H1 (cell line): ENCODE results near the gene NFASC. TPM values are rescaled to one million over a fixed set of nuclear protein-coding genes. Genes with fewer than 3 reads are reported as not detected.

ENCODE experiments used
- CTCF ChIA-PET: fragments of 300-600 bp; sonication (Branson Sonifier 250); formaldehyde crosslinking; loops from one replicate; lab custom pipeline; 2021; ENCODE audit not compliant: partially characterized antibody; lab: Charles Lee
- POLR2A ChIA-PET: fragments of 300-600 bp; sonication (Branson Sonifier 250); formaldehyde crosslinking; loops from one replicate; lab custom pipeline; 2021; ENCODE audit warnings: inconsistent platforms; ENCODE audit not compliant: partially characterized antibody; lab: Charles Lee
- DNase-seq, 2 experiments: peaks; one replicate each; pipeline versions ENCODE4 v3.0.0 to v3.0.0-alpha.2; 2010 to 2022; ENCODE audit warnings: low spot score in 2 of 2, low read depth in 1 of 2, mixed read lengths in 1 of 2
- FAIRE-seq: peaks from 2 replicates; lab custom pipeline; 2011; peaks lifted over from hg19 to GRCh38; lab: Jason Lieb, UNC
- H2AFZ ChIP-seq: 2 replicates; pipeline ENCODE4 v1.8.1; 2012; ENCODE audit warnings: low read length, inconsistent platforms
- H2AK5ac ChIP-seq: 2 replicates; pipeline ENCODE4 v1.6.1; 2013; ENCODE audit warnings: low read depth, low read length
- H2BK120ac ChIP-seq: replicated peaks from 2 replicates; pipeline ENCODE3; 2013; ENCODE audit warnings: low read depth, low read length, inconsistent platforms
- H2BK12ac ChIP-seq: 2 replicates; pipeline ENCODE4 v1.6.1; 2013; ENCODE audit warnings: low read depth, low read length
- H2BK15ac ChIP-seq: 2 replicates; pipeline ENCODE4 v1.6.1; 2013; ENCODE audit warnings: low read length
- H2BK20ac ChIP-seq: 2 replicates; pipeline ENCODE4 v1.6.1; 2013; ENCODE audit warnings: low read length
- H2BK5ac ChIP-seq: 2 replicates; pipeline ENCODE4 v1.6.1; 2013; ENCODE audit warnings: low read depth, low read length
- H3K14ac ChIP-seq: 2 replicates; pipeline ENCODE4 v1.6.1; 2013; ENCODE audit warnings: inconsistent platforms; ENCODE audit not compliant: insufficient read length
- H3K18ac ChIP-seq: 2 replicates; pipeline ENCODE4 v1.6.1; 2013; ENCODE audit warnings: low read length; ENCODE audit errors: extremely low read depth
- H3K23ac ChIP-seq: 2 replicates; pipeline ENCODE4 v1.6.1; 2013; ENCODE audit warnings: inconsistent platforms; ENCODE audit not compliant: insufficient read length
- H3K23me2 ChIP-seq: 2 replicates; pipeline ENCODE4 v1.6.1; 2013; ENCODE audit warnings: low read depth, low read length
- H3K27ac ChIP-seq: 2 replicates; pipeline ENCODE4 v1.6.1; 2011; ENCODE audit warnings: low read depth, low read length, inconsistent platforms
- H3K27me3 ChIP-seq, 4 experiments: replicated peaks in 1 of 4; 1 replicate in 1 of 4; 2 replicates in 3 of 4; pipeline versions ENCODE4 v1.6.1 to v1.8.1; 2011 to 2013; ENCODE audit warnings: low read length in 3 of 4, mild to moderate bottlenecking in 3 of 4, inconsistent platforms in 2 of 4, mixed read lengths in 2 of 4, moderate library complexity in 1 of 4; ENCODE audit not compliant: control insufficient read depth in 3 of 4, insufficient read depth in 3 of 4; ENCODE audit errors: extremely low read depth in 1 of 4
- H3K36me3 ChIP-seq, 4 experiments: 2 replicates each; pipeline versions ENCODE4 v1.6.1 to v1.8.1; 2011 to 2013; ENCODE audit warnings: mild to moderate bottlenecking in 4 of 4, low read length in 3 of 4, moderate library complexity in 2 of 4, control low read depth in 1 of 4, inconsistent platforms in 1 of 4; ENCODE audit not compliant: insufficient read depth in 4 of 4, control insufficient read depth in 2 of 4
- H3K4ac ChIP-seq: replicated peaks from 2 replicates; pipeline ENCODE3; 2013; ENCODE audit warnings: low read length, low read depth, mixed read lengths, inconsistent platforms; ENCODE audit not compliant: insufficient read length
- H3K4me1 ChIP-seq, 4 experiments: replicated peaks in 1 of 4; 1 replicate in 1 of 4; 2 replicates in 3 of 4; pipeline versions ENCODE4 v1.6.1 to v1.8.1; 2011 to 2013; ENCODE audit warnings: low read length in 3 of 4, inconsistent platforms in 2 of 4, mixed read lengths in 1 of 4; ENCODE audit not compliant: insufficient read depth in 4 of 4, control insufficient read depth in 3 of 4
- H3K4me2 ChIP-seq, 2 experiments: 2 replicates each; pipeline versions ENCODE4 v1.6.1 to v1.8.1; 2011 to 2013; ENCODE audit warnings: low read depth in 2 of 2, low read length in 2 of 2, control low read depth in 1 of 2, inconsistent platforms in 1 of 2, mild to moderate bottlenecking in 1 of 2; ENCODE audit not compliant: insufficient read depth in 1 of 2
- H3K4me3 ChIP-seq, 4 experiments: fragments of 200-600, 300-600 bp in 1 of 4; sonication (generic), shearing (Covaris generic), sonication (Bioruptor Twin) in 1 of 4; 2 replicates each; pipeline versions ENCODE4 v1.5.1 to v1.8.1; 2011 to 2016; ENCODE audit warnings: low read length in 4 of 4, low read depth in 3 of 4, control low read depth in 2 of 4, inconsistent platforms in 2 of 4, mild to moderate bottlenecking in 2 of 4, mixed read lengths in 1 of 4, moderate library complexity in 1 of 4; ENCODE audit not compliant: insufficient read depth in 2 of 4; ENCODE audit errors: extremely low read depth in 1 of 4
- H3K56ac ChIP-seq: replicated peaks from 2 replicates; pipeline ENCODE3; 2013; ENCODE audit warnings: low read depth, mild to moderate bottlenecking, mixed read lengths, low read length, inconsistent platforms; ENCODE audit not compliant: insufficient read length
- H3K79me1 ChIP-seq: 2 replicates; pipeline ENCODE4 v1.6.1; 2013; ENCODE audit warnings: low read depth, low read length, control low read depth
- H3K79me2 ChIP-seq, 2 experiments: 2 replicates each; pipeline versions ENCODE4 v1.6.1 to v1.8.1; 2012 to 2013; ENCODE audit warnings: low read length in 2 of 2, mild to moderate bottlenecking in 2 of 2, inconsistent platforms in 1 of 2; ENCODE audit not compliant: insufficient read depth in 2 of 2, control insufficient read depth in 1 of 2
- H3K9ac ChIP-seq, 4 experiments: replicated peaks in 1 of 4; 1 replicate in 1 of 4; 2 replicates in 3 of 4; pipeline versions ENCODE4 v1.6.1 to v1.8.1; 2011 to 2013; ENCODE audit warnings: low read depth in 3 of 4, low read length in 3 of 4, control low read depth in 2 of 4, mild to moderate bottlenecking in 2 of 4, moderate library complexity in 2 of 4, inconsistent platforms in 1 of 4; ENCODE audit errors: extremely low read depth in 1 of 4
- H3K9me3 ChIP-seq, 2 experiments: 2 replicates each; pipeline versions ENCODE4 v1.6.1 to v1.8.1; 2012 to 2013; ENCODE audit warnings: mild to moderate bottlenecking in 2 of 2, moderate library complexity in 2 of 2, control low read depth in 1 of 2, inconsistent platforms in 1 of 2, low read depth in 1 of 2, low read length in 1 of 2, mixed read lengths in 1 of 2; ENCODE audit not compliant: insufficient read depth in 2 of 2
- H4K20me1 ChIP-seq, 2 experiments: replicated peaks in 1 of 2; 2 replicates each; pipeline versions ENCODE3 to v1.8.1; 2011 to 2013; ENCODE audit warnings: inconsistent platforms in 2 of 2, low read length in 2 of 2, mild to moderate bottlenecking in 1 of 2; ENCODE audit not compliant: insufficient read depth in 2 of 2, control insufficient read depth in 1 of 2
- H4K5ac ChIP-seq: 2 replicates; pipeline ENCODE4 v1.6.1; 2013; ENCODE audit warnings: low read length, low read depth, mixed read lengths, inconsistent platforms; ENCODE audit not compliant: insufficient read length
- H4K8ac ChIP-seq: 2 replicates; pipeline ENCODE4 v1.8.0; 2013; ENCODE audit warnings: mild to moderate bottlenecking, moderate library complexity, low read length, inconsistent platforms; ENCODE audit not compliant: insufficient read depth; ENCODE audit errors: extremely low read depth
- H4K91ac ChIP-seq: replicated peaks from 2 replicates; pipeline ENCODE3; 2013; ENCODE audit warnings: low read length, mixed read lengths, inconsistent platforms; ENCODE audit not compliant: insufficient read length
- WGBS, 2 experiments: shearing (Covaris generic) in 1 of 2; methylation state at CpG; one replicate each; pipeline versions ENCODE4 v1.1.6 to v1.1.7; 2013 to 2015; ENCODE audit warnings: low lambda C conversion rate in 2 of 2, mixed read lengths in 2 of 2, inconsistent platforms in 1 of 2, low coverage in 1 of 2, missing lambda C conversion rate in 1 of 2; ENCODE audit not compliant: insufficient replicate concordance in 2 of 2, insufficient coverage in 1 of 2, insufficient read length in 1 of 2; ENCODE audit errors: extremely low coverage in 1 of 2, missing lambda C conversion rate in 1 of 2; 5-methylcytosine and 5-hydroxymethylcytosine counted together
- polyA plus RNA-seq, 7 experiments: library from polyadenylated mRNA; depleted of rRNA in 3 of 7; stranded (reverse) in 5 of 7; unstranded in 2 of 7; fragments of >200 nt in 5 of 7; fragments of 200-250 nt in 2 of 7; gene quantifications; 1 replicate in 5 of 7; 2 replicates in 1 of 7; 4 replicates in 1 of 7; pipeline versions ENCODE4 v1.2.1 to v1.2.3, GENCODE V29; 2011 to 2013; ENCODE audit warnings: missing spikeins in 2 of 7, mixed read lengths in 2 of 7
- total RNA-seq: library from RNA; stranded (reverse); fragmentation: NEBNext Ultra II Directional; extraction: Animal tissue kit (Norgen Biotek cat#: 25700); gene quantifications from 2 replicates; pipeline ENCODE4 v1.2.1, GENCODE V29; 2021
- TF ChIP-seq, protein P1 (sequence below): IDR thresholded peaks from 2 replicates; pipeline ENCODE4 v1.6.1; 2011; ENCODE audit warnings: low read depth, mild to moderate bottlenecking, low read length; ENCODE audit not compliant: insufficient read depth

The NFASC gene
- total and polyA plus RNA-seq, 2 of the 8 experiments (the other 6 are each of a cell fraction or from before 2014, with no cell fraction given): 5.0 to 15.2 TPM

DNA sequence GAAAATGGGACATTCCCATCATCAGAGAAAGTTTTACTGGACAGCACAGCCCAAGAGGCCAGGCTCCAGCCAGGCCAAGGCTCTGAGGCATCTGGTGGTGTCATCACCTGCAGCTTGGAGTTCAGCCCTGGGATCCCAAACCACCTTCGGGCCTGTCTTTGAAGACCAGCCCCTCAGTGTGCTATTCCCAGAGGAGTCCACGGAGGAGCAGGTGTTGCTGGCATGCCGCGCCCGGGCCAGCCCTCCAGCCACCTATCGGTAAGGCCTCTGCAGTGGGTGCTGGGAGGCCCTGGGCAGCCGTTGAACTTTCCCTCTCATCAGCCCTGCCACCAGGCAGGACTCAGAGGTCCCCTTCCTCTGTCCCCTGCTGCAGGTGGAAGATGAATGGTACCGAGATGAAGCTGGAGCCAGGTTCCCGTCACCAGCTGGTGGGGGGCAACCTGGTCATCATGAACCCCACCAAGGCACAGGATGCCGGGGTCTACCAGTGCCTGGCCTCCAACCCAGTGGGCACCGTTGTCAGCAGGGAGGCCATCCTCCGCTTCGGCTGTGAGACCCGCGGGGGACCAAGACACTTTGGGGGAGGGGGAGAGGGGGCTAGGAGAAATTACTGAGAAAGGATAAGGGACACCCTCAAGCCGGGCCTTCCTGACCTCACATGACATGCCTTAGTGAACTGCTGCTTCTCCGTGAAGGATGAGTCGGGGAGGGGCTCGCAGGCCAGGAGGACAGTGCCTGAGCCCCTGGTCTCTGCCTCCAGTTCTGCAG, 187.3 kb downstream of the NFASC start:
- no peak overlapping the region for H2BK15ac ChIP-seq
- no peaks in the 10 kb centered on the region for H3K36me3 ChIP-seq
- ChIA-PET CTCF (interaction anchor here (0.6 to 38.9 kb wide), 4 partner anchors 9 to 198 kb away, joined by 3 to 1336 read pairs (median 39); partner anchors contain the start of gene CNTN2), POLR2A (no interaction called here)
- H3K79me1 ChIP-seq: no peaks in the 10 kb centered on the region
- H3K4ac ChIP-seq: no peak overlapping the region
- peaks cover 0 to 4% (median 2%) of the 10 kb centered on the region in 4 experiments; a peak in 4 of 7 replicates for H3K4me1 ChIP-seq
- H3K27me3 ChIP-seq: no peaks in the 10 kb centered on the region
- H3K56ac ChIP-seq: no peak overlapping the region
- H2BK12ac ChIP-seq: no peak overlapping the region
- H3K79me2 ChIP-seq: no peaks in the 10 kb centered on the region
- no peak overlapping the region for H2AFZ ChIP-seq
- H4K20me1 ChIP-seq: no peaks in the 10 kb centered on the region
- H3K4me2 ChIP-seq: no peak overlapping the region
- H2BK120ac ChIP-seq: no peak overlapping the region
- no peaks in the 10 kb centered on the region for H3K9me3 ChIP-seq
- H2AK5ac ChIP-seq: no peak overlapping the region
- H2BK5ac ChIP-seq: no peak overlapping the region
- H2BK20ac ChIP-seq: no peak overlapping the region
- no peak overlapping the region for H3K27ac ChIP-seq
- no peak overlapping the region for H4K91ac ChIP-seq
- no peak overlapping the region for H3K9ac ChIP-seq
- 95% methylated on average over 13 of the region's 19 CpGs; no CpG with 5 or more reads in 1 of the 2 experiments for WGBS, 2 experiments
- no peak overlapping the region for H3K18ac ChIP-seq
- H4K5ac ChIP-seq: no peak overlapping the region
- no peak for FAIRE-seq
- no peak overlapping the region for H3K23ac ChIP-seq
- H4K8ac ChIP-seq: no peak overlapping the region
- no peak overlapping the region for H3K14ac ChIP-seq
- TF ChIP-seq, protein P1, sequence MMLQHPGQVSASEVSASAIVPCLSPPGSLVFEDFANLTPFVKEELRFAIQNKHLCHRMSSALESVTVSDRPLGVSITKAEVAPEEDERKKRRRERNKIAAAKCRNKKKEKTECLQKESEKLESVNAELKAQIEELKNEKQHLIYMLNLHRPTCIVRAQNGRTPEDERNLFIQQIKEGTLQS: no peak
- H3K23me2 ChIP-seq: no peaks in the 10 kb centered on the region
- DNase-seq: no peak
- H3K4me3 ChIP-seq: no peak overlapping the region
